HL-60 (cell line): ENCODE data around the gene ADCK1.

Experiments used
- DNase-seq, 2 experiments: peaks; one replicate each; pipeline ENCODE4 v3.0.0-alpha.2; 2010 to 2020; ENCODE audit warnings: low read depth in 1 of 2, low spot score in 1 of 2
- H3K27ac ChIP-seq: fragments of 250-450 bp; sonication (Bioruptor Pico); replicated peaks from 2 replicates; pipeline ENCODE4 v1.5.1; 2020; ENCODE audit warnings: mild to moderate bottlenecking, moderate library complexity
- H3K27me3 ChIP-seq: fragments of 250-450 bp; sonication (Bioruptor Pico); 2 replicates; pipeline ENCODE4 v1.5.1; 2021; ENCODE audit warnings: mild to moderate bottlenecking, moderate library complexity; ENCODE audit not compliant: insufficient read depth, poor library complexity, severe bottlenecking
- H3K4me3 ChIP-seq: replicated peaks from 2 replicates; pipeline ENCODE4 v1.5.1; 2011; ENCODE audit warnings: mild to moderate bottlenecking, control low read depth, low read length; ENCODE audit not compliant: insufficient read depth
- CTCF ChIP-seq: IDR thresholded peaks from one replicate; pipeline ENCODE4 v1.5.1; 2011; ENCODE audit warnings: low read length, control low read depth, inconsistent platforms; ENCODE audit not compliant: insufficient read depth
- GABPA ChIP-seq: IDR thresholded peaks from 2 replicates; pipeline ENCODE4 v1.6.1; 2012; ENCODE audit warnings: low read depth
- POLR2AphosphoS5 ChIP-seq: IDR thresholded peaks from 2 replicates; pipeline ENCODE4 v1.6.1; 2012; ENCODE audit warnings: low read depth
- REST ChIP-seq: IDR thresholded peaks from 2 replicates; pipeline ENCODE4 v1.6.1; 2012; ENCODE audit warnings: low read depth; ENCODE audit not compliant: insufficient replicate concordance
- SPI1 ChIP-seq: IDR thresholded peaks from 2 replicates; pipeline ENCODE4 v1.6.1; 2012; ENCODE audit warnings: low read depth, mild to moderate bottlenecking, borderline replicate concordance

Gene ADCK1

GRCh38 chr14:77878783-77879182 lies 78.9 kb downstream of the ADCK1 start:
- Histone ChIP-seq H3K27ac (no peak overlapping the region), H3K27me3 (no peaks in the 10 kb centered on the region), H3K4me3 (no peak overlapping the region)
- DNase-seq: no peak
- TF ChIP-seq GABPA: no peak
- no peak for TF ChIP-seq SPI1
- TF ChIP-seq POLR2AphosphoS5: no peak
- TF ChIP-seq CTCF: no peak
- TF ChIP-seq REST: no peak

- no peak for DNase-seq
- H3K4me3 ChIP-seq: no peak overlapping the region
- no peaks in the 10 kb centered on the region for H3K27me3 ChIP-seq
- TF ChIP-seq REST (no peak), CTCF (no peak), SPI1 (no peak), POLR2AphosphoS5 (no peak), GABPA (no peak)
- H3K27ac ChIP-seq: no peak overlapping the region
These were observed 80.1 kb downstream of the ADCK1 start for GRCh38 chr14:77880056-77880455.

- no peaks in the 10 kb centered on the region for H3K27me3 ChIP-seq
- no peak for DNase-seq
- H3K4me3 ChIP-seq: no peak overlapping the region
- TF ChIP-seq REST: no peak
- TF ChIP-seq CTCF: no peak
- TF ChIP-seq SPI1: no peak
- no peak for TF ChIP-seq GABPA
- TF ChIP-seq POLR2AphosphoS5: no peak
- no peak overlapping the region for H3K27ac ChIP-seq
These were observed 82.2 kb downstream of the ADCK1 start for GRCh38 chr14:77882098-77882497.
